CD8-positive, alpha-beta memory T cell (primary cell): Measurements from ENCODE around the gene SAMD1. TPM values are rescaled to one million over a fixed set of nuclear protein-coding genes. Genes with fewer than 3 reads are reported as not detected.

ENCODE experiments used
- CTCF ChIA-PET: fragments of 350-600 bp; sonication (Branson Sonifier 250); formaldehyde crosslinking; loops from one replicate; lab custom pipeline; 2021; ENCODE audit warnings: antibody characterized with exemption; lab: Charles Lee
- POLR2A ChIA-PET: fragments of 350-600 bp; sonication (Branson Sonifier 250); formaldehyde crosslinking; loops from one replicate; lab custom pipeline; 2021; ENCODE audit warnings: antibody characterized with exemption; lab: Charles Lee
- DNase-seq, 5 donors: peaks; one replicate each; pipeline versions ENCODE4 v3.0.0 to v3.0.0-alpha.2; 2020 to 2022; ENCODE audit warnings: mixed read lengths in 1 of 5
- H3K27ac ChIP-seq: one replicate; pipeline ENCODE4 v1.7.0; 2013; ENCODE audit warnings: low read depth, mild to moderate bottlenecking, low read length, moderate library complexity
- H3K27me3 ChIP-seq: 2 replicates; pipeline ENCODE4 v1.7.0; 2013; ENCODE audit warnings: low read length, mild to moderate bottlenecking; ENCODE audit not compliant: insufficient read depth, poor library complexity, severe bottlenecking
- H3K36me3 ChIP-seq: 2 replicates; pipeline ENCODE4 v1.7.0; 2013; ENCODE audit warnings: mild to moderate bottlenecking, low read length, moderate library complexity; ENCODE audit not compliant: insufficient read depth
- H3K4me1 ChIP-seq: 2 replicates; pipeline ENCODE4 v1.7.0; 2013; ENCODE audit warnings: mild to moderate bottlenecking, low read length, moderate library complexity; ENCODE audit not compliant: insufficient read depth
- H3K4me3 ChIP-seq: 2 replicates; pipeline ENCODE4 v1.7.0; 2013; ENCODE audit warnings: mild to moderate bottlenecking, low read length
- H3K9me3 ChIP-seq: 2 replicates; pipeline ENCODE4 v1.7.0; 2013; ENCODE audit warnings: mild to moderate bottlenecking, low read length
- H3K27ac Mint-ChIP-seq, 8 donors: one replicate each; pipeline ENCODE4 v1.8.0; 2020 to 2021; ENCODE audit warnings: mixed read lengths in 8 of 8, mild to moderate bottlenecking in 6 of 8, inconsistent platforms in 3 of 8, moderate library complexity in 3 of 8
- H3K27me3 Mint-ChIP-seq, 2 donors: one replicate each; pipeline ENCODE4 v1.8.0; 2020 to 2021; ENCODE audit warnings: mixed read lengths in 2 of 2, mild to moderate bottlenecking in 1 of 2, moderate library complexity in 1 of 2
- H3K36me3 Mint-ChIP-seq, 3 donors: one replicate each; pipeline ENCODE4 v1.8.0; 2020 to 2021; ENCODE audit warnings: mixed read lengths in 3 of 3, inconsistent platforms in 1 of 3, mild to moderate bottlenecking in 1 of 3
- H3K4me1 Mint-ChIP-seq, 3 donors: one replicate each; pipeline ENCODE4 v1.8.0; 2020 to 2021; ENCODE audit warnings: mixed read lengths in 3 of 3, inconsistent platforms in 1 of 3, mild to moderate bottlenecking in 1 of 3
- H3K4me3 Mint-ChIP-seq, 7 donors: one replicate each; pipeline ENCODE4 v1.8.0; 2020 to 2021; ENCODE audit warnings: mixed read lengths in 7 of 7, mild to moderate bottlenecking in 6 of 7, moderate library complexity in 4 of 7, inconsistent platforms in 2 of 7
- H3K9me3 Mint-ChIP-seq, 5 donors: one replicate each; pipeline ENCODE4 v1.8.0; 2020 to 2022; ENCODE audit warnings: mixed read lengths in 5 of 5, mild to moderate bottlenecking in 3 of 5, moderate library complexity in 2 of 5, inconsistent platforms in 1 of 5
- polyA plus RNA-seq: library from polyadenylated mRNA; unstranded; fragments of 300-500 nt; fragmentation: Illumina TruSeq; gene quantifications from one replicate; pipeline ENCODE4 v1.2.3, GENCODE V29; 2021
- total RNA-seq, 2 experiments: library from RNA; stranded (reverse); gene quantifications; one replicate each; pipeline ENCODE4 v1.2.3, GENCODE V29; 2021

The SAMD1 gene
- total and polyA plus RNA-seq, 3 experiments from 2014 or later: 2.8 to 105 (median 97.8) TPM

GRCh38 chr19:14086098-14086497 is 4.5 kb downstream of the SAMD1 start:
- H3K27ac Mint-ChIP-seq: peak overlapping the region in 1 of 8 donors; percentile 63
- peaks cover 0 to 23% (median 5%) of the 10 kb centered on the region in 3 donors for H3K36me3 Mint-ChIP-seq
- H3K4me1 ChIP-seq: peaks cover 18% of the 10 kb centered on the region
- H3K9me3 ChIP-seq: no peaks in the 10 kb centered on the region
- H3K27me3 Mint-ChIP-seq: peaks cover 0 to 2% of the 10 kb centered on the region in 2 donors
- H3K4me3 ChIP-seq: no peak overlapping the region
- no peaks in the 10 kb centered on the region for H3K36me3 ChIP-seq
- ChIA-PET POLR2A (no interaction called here), CTCF (interaction anchor here (6.6 kb wide), 1 partner anchor 14 kb away, joined by 38 read pairs; the partner anchor contains the start of gene MISP3)
- H3K9me3 Mint-ChIP-seq: no peaks in the 10 kb centered on the region
- H3K4me1 Mint-ChIP-seq: peaks cover 13 to 27% (median 15%) of the 10 kb centered on the region in 3 donors
- no peak overlapping the region for H3K27ac ChIP-seq
- peak overlapping the region in 2 of 7 donors; percentile 3 to 76 for H3K4me3 Mint-ChIP-seq
- DNase-seq: no peak
- no peaks in the 10 kb centered on the region for H3K27me3 ChIP-seq

GRCh38 chr19:14085309-14085995 is 5.1 kb downstream of the SAMD1 start, which contains the start of gene C19orf67:
C19orf67 (minus strand) TSS chr19:14085783; CDS start chr19:14085627, 156 bp downstream.
- Mint-ChIP-seq H3K4me1 (peaks cover 15 to 33% (median 22%) of the 10 kb centered on the region in 3 donors), H3K36me3 (peaks cover 0 to 25% (median 5%) of the 10 kb centered on the region in 3 donors), H3K9me3 (no peaks in the 10 kb centered on the region), H3K27me3 (peaks cover 0 to 1% of the 10 kb centered on the region in 2 donors), H3K27ac (peak within 1 kb of the TSS in 3 of 8 donors; percentile 23 to 66 (median 63)), H3K4me3 (peak within 1 kb of the TSS in 2 of 7 donors; percentile 3 to 76)
- Histone ChIP-seq H3K9me3 (no peaks in the 10 kb centered on the region), H3K27me3 (no peaks in the 10 kb centered on the region), H3K27ac (no peak within 1 kb of the TSS), H3K4me3 (no peak within 1 kb of the TSS), H3K4me1 (peaks cover 23% of the 10 kb centered on the region), H3K36me3 (no peaks in the 10 kb centered on the region)
- POLR2A ChIA-PET: no interaction called here
- no peak for DNase-seq
- CTCF ChIA-PET: interaction anchor here (1.0 to 6.6 kb wide), 3 partner anchors 13 to 51 kb away, joined by 3 to 38 read pairs (median 4); partner anchors contain the start of genes ASF1B and MISP3

GRCh38 chr19:14082675-14082960 is 7.9 kb downstream of the SAMD1 start:
- POLR2A ChIA-PET: no interaction called here
- Histone ChIP-seq H3K4me1 (peaks cover 18% of the 10 kb centered on the region), H3K27ac (no peak overlapping the region), H3K4me3 (no peak overlapping the region), H3K9me3 (no peaks in the 10 kb centered on the region), H3K36me3 (no peaks in the 10 kb centered on the region), H3K27me3 (no peaks in the 10 kb centered on the region)
- Mint-ChIP-seq H3K4me3 (peak overlapping the region in 6 of 7 donors; percentile 84 to 95 (median 92)), H3K27ac (peak overlapping the region in 2 of 8 donors; percentile 82 to 92), H3K9me3 (no peaks in the 10 kb centered on the region), H3K4me1 (peaks cover 14 to 29% (median 20%) of the 10 kb centered on the region in 3 donors), H3K36me3 (peaks cover 0 to 9% (median 0%) of the 10 kb centered on the region in 3 donors), H3K27me3 (no peaks in the 10 kb centered on the region)
- CTCF ChIA-PET: interaction anchor here (1.4 to 6.6 kb wide), 4 partner anchors 10 to 54 kb away, joined by 5 to 38 read pairs (median 6); partner anchors contain the start of genes ASF1B, IL27RA and MISP3
- no peak for DNase-seq

GRCh38 chr19:14081797-14082674 is 8.5 kb downstream of the SAMD1 start:
- Mint-ChIP-seq H3K4me1 (peaks cover 14 to 29% (median 20%) of the 10 kb centered on the region in 3 donors), H3K4me3 (peak overlapping the region; percentile 84 to 96 (median 94)), H3K27me3 (no peaks in the 10 kb centered on the region), H3K9me3 (no peaks in the 10 kb centered on the region), H3K36me3 (peaks cover 0 to 7% (median 0%) of the 10 kb centered on the region in 3 donors), H3K27ac (peak overlapping the region; percentile 82 to 98 (median 96))
- Histone ChIP-seq H3K9me3 (no peaks in the 10 kb centered on the region), H3K27me3 (no peaks in the 10 kb centered on the region), H3K36me3 (no peaks in the 10 kb centered on the region), H3K27ac (peak overlapping the region; percentile 73), H3K4me1 (peaks cover 18% of the 10 kb centered on the region), H3K4me3 (peak overlapping the region; percentile 82)
- ChIA-PET POLR2A (interaction anchor here (0.9 to 1.7 kb wide), 5 partner anchors 10 to 76 kb away, joined by 3 to 5 read pairs (median 4); partner anchors contain the start of genes ASF1B, PRKACA and RFX1), CTCF (interaction anchor here (1.4 to 6.6 kb wide), 5 partner anchors 10 to 55 kb away, joined by 5 to 38 read pairs (median 7); partner anchors contain the start of genes ASF1B, IL27RA and MISP3)
- peak in 2 of 5 donors; percentile 44 to 71 for DNase-seq

- CTCF ChIA-PET: interaction anchor here (0.6 to 6.6 kb wide), 6 partner anchors 9 to 267 kb away, joined by 3 to 38 read pairs (median 6); partner anchors contain the start of genes ASF1B and MISP3
- no peaks in the 10 kb centered on the region for H3K27me3 ChIP-seq
- H3K27me3 Mint-ChIP-seq: no peaks in the 10 kb centered on the region
These were observed 9.4 kb downstream of the SAMD1 start for GRCh38 chr19:14080887-14081796.

GRCh38 chr19:14078411-14078810 is 12.1 kb downstream of the SAMD1 start:
- CTCF ChIA-PET: interaction anchor here (1.5 to 2.0 kb wide), 2 partner anchors 30 to 37 kb away, joined by 3 to 6 read pairs; no protein-coding TSS in a partner anchor
- Mint-ChIP-seq H3K36me3 (peaks cover 0 to 10% (median 0%) of the 10 kb centered on the region in 3 donors), H3K4me1 (peaks cover 28 to 48% (median 28%) of the 10 kb centered on the region in 3 donors), H3K27ac (no peak overlapping the region), H3K27me3 (no peaks in the 10 kb centered on the region), H3K4me3 (no peak overlapping the region), H3K9me3 (no peaks in the 10 kb centered on the region)
- H3K27ac ChIP-seq: no peak overlapping the region
- POLR2A ChIA-PET: interaction anchor here (0.6 to 0.7 kb wide), 4 partner anchors 229 to 1287 kb away, joined by 3 to 13 read pairs (median 6); no protein-coding TSS in a partner anchor
- peaks cover 36% of the 10 kb centered on the region for H3K4me1 ChIP-seq
- no peak for DNase-seq
- no peaks in the 10 kb centered on the region for H3K9me3 ChIP-seq
- no peaks in the 10 kb centered on the region for H3K36me3 ChIP-seq
- no peak overlapping the region for H3K4me3 ChIP-seq
- H3K27me3 ChIP-seq: no peaks in the 10 kb centered on the region

More at GRCh38 chr19:14080887-14081796, 9.4 kb downstream of the SAMD1 start:
- peak overlapping the region; percentile 82 to 98 (median 96) for H3K27ac Mint-ChIP-seq
- peaks cover 0 to 7% (median 0%) of the 10 kb centered on the region in 3 donors for H3K36me3 Mint-ChIP-seq
- peaks cover 14 to 29% (median 20%) of the 10 kb centered on the region in 3 donors for H3K4me1 Mint-ChIP-seq
- POLR2A ChIA-PET: interaction anchor here (0.9 to 1.7 kb wide), 6 partner anchors 11 to 75 kb away, joined by 3 to 6 read pairs (median 4); partner anchors contain the start of genes ASF1B, IL27RA, PRKACA and RFX1
- H3K4me3 ChIP-seq: peak overlapping the region; percentile 84
- H3K36me3 ChIP-seq: no peaks in the 10 kb centered on the region
- H3K4me1 ChIP-seq: peaks cover 18% of the 10 kb centered on the region
- no peaks in the 10 kb centered on the region for H3K9me3 ChIP-seq
- peak overlapping the region; percentile 84 to 96 (median 94) for H3K4me3 Mint-ChIP-seq
- peak; percentile 97 to 100 (median 99) for DNase-seq
- H3K9me3 Mint-ChIP-seq: no peaks in the 10 kb centered on the region
- H3K27ac ChIP-seq: peak overlapping the region; percentile 87
